ENCODE results near the gene S100A10.

GRCh38 chr1:151985270-151985669, 8.4 kb downstream of the S100A10 start:
- no peak for TF ChIP-seq MAX (IDR thresholded peaks at IDR 0.05)
- no peak for TF ChIP-seq GABPA (IDR thresholded peaks at IDR 0.05 in 1 of 2, conservative IDR thresholded peaks at IDR 0.05 in 1 of 2)
- TF ChIP-seq, protein P1, sequence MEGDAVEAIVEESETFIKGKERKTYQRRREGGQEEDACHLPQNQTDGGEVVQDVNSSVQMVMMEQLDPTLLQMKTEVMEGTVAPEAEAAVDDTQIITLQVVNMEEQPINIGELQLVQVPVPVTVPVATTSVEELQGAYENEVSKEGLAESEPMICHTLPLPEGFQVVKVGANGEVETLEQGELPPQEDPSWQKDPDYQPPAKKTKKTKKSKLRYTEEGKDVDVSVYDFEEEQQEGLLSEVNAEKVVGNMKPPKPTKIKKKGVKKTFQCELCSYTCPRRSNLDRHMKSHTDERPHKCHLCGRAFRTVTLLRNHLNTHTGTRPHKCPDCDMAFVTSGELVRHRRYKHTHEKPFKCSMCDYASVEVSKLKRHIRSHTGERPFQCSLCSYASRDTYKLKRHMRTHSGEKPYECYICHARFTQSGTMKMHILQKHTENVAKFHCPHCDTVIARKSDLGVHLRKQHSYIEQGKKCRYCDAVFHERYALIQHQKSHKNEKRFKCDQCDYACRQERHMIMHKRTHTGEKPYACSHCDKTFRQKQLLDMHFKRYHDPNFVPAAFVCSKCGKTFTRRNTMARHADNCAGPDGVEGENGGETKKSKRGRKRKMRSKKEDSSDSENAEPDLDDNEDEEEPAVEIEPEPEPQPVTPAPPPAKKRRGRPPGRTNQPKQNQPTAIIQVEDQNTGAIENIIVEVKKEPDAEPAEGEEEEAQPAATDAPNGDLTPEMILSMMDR (IDR thresholded peaks at IDR 0.05; ENCODE audit: low read depth, low read length, missing input control): no peak
- no peak for TF ChIP-seq TAF1 (conservative IDR thresholded peaks at IDR 0.05)
